Fibroblast of pulmonary artery (primary cell): ENCODE results near the gene THSD7B.

ENCODE experiments used
- DNase-seq: peaks from one replicate; pipeline ENCODE4 v3.0.0-alpha.2; 2010; ENCODE audit warnings: low read depth
- H3K4me3 ChIP-seq: replicated peaks from 2 replicates; pipeline ENCODE4 v1.5.1; 2011; ENCODE audit warnings: low read depth, mild to moderate bottlenecking, control low read depth, low read length, moderate library complexity
- CTCF ChIP-seq: IDR thresholded peaks from 2 replicates; pipeline ENCODE4 v1.5.1; 2011; ENCODE audit warnings: mild to moderate bottlenecking, control low read depth, low read length, inconsistent platforms; ENCODE audit errors: missing control alignments

The THSD7B gene

GRCh38 chr2:137202318-137202717, 437.0 kb downstream of the THSD7B start:
- no peak for DNase-seq
- no peak overlapping the region for H3K4me3 ChIP-seq
- TF ChIP-seq CTCF = no peak

GRCh38 chr2:137205324-137205723, 440.0 kb downstream of the THSD7B start:
- no peak for DNase-seq
- no peak overlapping the region for H3K4me3 ChIP-seq
- no peak for TF ChIP-seq CTCF

- no peak for TF ChIP-seq CTCF
- DNase-seq = no peak
- no peak overlapping the region for H3K4me3 ChIP-seq
These were observed 440.7 kb downstream of the THSD7B start for GRCh38 chr2:137206069-137206468.

GRCh38 chr2:137207030-137207429, 441.7 kb downstream of the THSD7B start:
- TF ChIP-seq CTCF = no peak
- no peak overlapping the region for H3K4me3 ChIP-seq

GRCh38 chr2:137208431-137208891, 443.1 kb downstream of the THSD7B start:
- DNase-seq = peak; percentile 11
- no peak overlapping the region for H3K4me3 ChIP-seq
- no peak for TF ChIP-seq CTCF

More at GRCh38 chr2:137207030-137207429, 441.7 kb downstream of the THSD7B start:
- DNase-seq = no peak

- DNase-seq = no peak
- TF ChIP-seq CTCF = no peak
- H3K4me3 ChIP-seq = no peak overlapping the region
These were observed 444.7 kb downstream of the THSD7B start for GRCh38 chr2:137210039-137210438.

- no peak for TF ChIP-seq CTCF
These were observed 446.4 kb downstream of the THSD7B start for GRCh38 chr2:137211761-137212160.

More at GRCh38 chr2:137211761-137212160, 446.4 kb downstream of the THSD7B start:
- H3K4me3 ChIP-seq = no peak overlapping the region
- no peak for DNase-seq
